MCF 10A (cell line): ENCODE measurements around the gene KIAA2012. TPM values are rescaled to one million over a fixed set of nuclear protein-coding genes. Genes with fewer than 3 reads are reported as not detected.

Experiments
- BruUV-seq: library from RNA; stranded (reverse); fragments of 400-500 nt; replicated peaks from 2 replicates; lab custom pipeline; 2021; lab: Mats Ljungman, UMichigan
- CTCF ChIA-PET: fragments of 300-600 bp; sonication (Branson Sonifier 250); formaldehyde crosslinking; extraction: SDS; loops from one replicate; lab custom pipeline; 2021; ENCODE audit warnings: antibody characterized with exemption, inconsistent platforms; lab: Yijun Ruan, JAX
- POLR2A ChIA-PET: fragments of 300-600, 350-650 bp; sonication (Branson Sonifier 250); formaldehyde crosslinking; extraction: SDS; loops from one replicate; lab custom pipeline; 2020; ENCODE audit warnings: antibody characterized with exemption, inconsistent platforms; lab: Yijun Ruan, JAX
- DNase-seq: peaks from one replicate; pipeline ENCODE4 v3.0.0-alpha.2; 2018; ENCODE audit not compliant: unreplicated experiment
- H3K27ac Mint-ChIP-seq: one replicate; pipeline ENCODE4 v1.8.0; 2022; ENCODE audit warnings: mild to moderate bottlenecking, low read depth, mixed read lengths; ENCODE audit not compliant: unreplicated experiment
- H3K27me3 Mint-ChIP-seq: one replicate; pipeline ENCODE4 v1.8.0; 2022; ENCODE audit warnings: mixed read lengths; ENCODE audit not compliant: insufficient read depth, unreplicated experiment
- H3K36me3 Mint-ChIP-seq: one replicate; pipeline ENCODE4 v1.8.0; 2022; ENCODE audit warnings: mild to moderate bottlenecking, moderate library complexity, mixed read lengths; ENCODE audit not compliant: insufficient read depth, unreplicated experiment
- H3K4me1 Mint-ChIP-seq: one replicate; pipeline ENCODE4 v1.8.0; 2022; ENCODE audit warnings: mixed read lengths; ENCODE audit not compliant: insufficient read depth, unreplicated experiment
- H3K4me3 Mint-ChIP-seq: one replicate; pipeline ENCODE4 v1.8.0; 2022; ENCODE audit warnings: mild to moderate bottlenecking, moderate library complexity, mixed read lengths; ENCODE audit not compliant: unreplicated experiment
- H3K9me3 Mint-ChIP-seq: one replicate; pipeline ENCODE4 v1.8.0; 2022; ENCODE audit warnings: mixed read lengths; ENCODE audit not compliant: unreplicated experiment
- intact Hi-C: fragments of 100-400 bp; cut with micrococcal nuclease; formaldehyde crosslinking; loops from 2 replicates; pipeline ENCODE4 v1.14.1; 2022
- total RNA-seq: library from RNA; stranded (reverse); gene quantifications from 2 replicates; pipeline ENCODE4 v1.2.3, GENCODE V29; 2022
- TF ChIP-seq, protein P1 (sequence below): fragments of 200-600 bp; IDR thresholded peaks from one replicate; pipeline ENCODE4 v1.8.0; 2022; ENCODE audit warnings: antibody characterized with exemption, mild to moderate bottlenecking; ENCODE audit not compliant: unreplicated experiment

Gene KIAA2012
- total RNA-seq, 1 experiment from 2014 or later = not detected

DNA sequence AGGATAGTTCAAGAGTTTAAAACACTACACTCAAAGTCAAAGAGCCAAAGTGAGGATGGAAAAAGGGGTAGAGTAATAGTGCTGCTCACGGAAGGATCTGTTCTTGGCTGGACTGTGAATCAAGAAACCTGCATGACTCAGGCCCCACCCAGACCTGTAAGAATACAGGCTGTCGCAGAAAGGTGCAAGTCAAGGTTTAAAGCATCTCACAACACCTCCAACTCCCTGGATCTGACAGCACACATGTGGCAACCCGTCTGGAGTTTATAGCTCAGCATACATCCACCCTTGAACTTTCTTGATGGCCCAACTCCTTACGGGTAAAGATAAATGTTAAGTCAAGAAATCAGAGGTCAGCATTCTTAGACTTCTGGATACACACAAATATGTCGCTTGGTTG is 6.3 kb downstream of the KIAA2012 start:
- Mint-ChIP-seq H3K27ac (no peak overlapping the region), H3K4me3 (no peak overlapping the region), H3K27me3 (no peaks in the 10 kb centered on the region), H3K9me3 (no peaks in the 10 kb centered on the region), H3K36me3 (no peaks in the 10 kb centered on the region), H3K4me1 (no peaks in the 10 kb centered on the region)
- TF ChIP-seq, protein P1, sequence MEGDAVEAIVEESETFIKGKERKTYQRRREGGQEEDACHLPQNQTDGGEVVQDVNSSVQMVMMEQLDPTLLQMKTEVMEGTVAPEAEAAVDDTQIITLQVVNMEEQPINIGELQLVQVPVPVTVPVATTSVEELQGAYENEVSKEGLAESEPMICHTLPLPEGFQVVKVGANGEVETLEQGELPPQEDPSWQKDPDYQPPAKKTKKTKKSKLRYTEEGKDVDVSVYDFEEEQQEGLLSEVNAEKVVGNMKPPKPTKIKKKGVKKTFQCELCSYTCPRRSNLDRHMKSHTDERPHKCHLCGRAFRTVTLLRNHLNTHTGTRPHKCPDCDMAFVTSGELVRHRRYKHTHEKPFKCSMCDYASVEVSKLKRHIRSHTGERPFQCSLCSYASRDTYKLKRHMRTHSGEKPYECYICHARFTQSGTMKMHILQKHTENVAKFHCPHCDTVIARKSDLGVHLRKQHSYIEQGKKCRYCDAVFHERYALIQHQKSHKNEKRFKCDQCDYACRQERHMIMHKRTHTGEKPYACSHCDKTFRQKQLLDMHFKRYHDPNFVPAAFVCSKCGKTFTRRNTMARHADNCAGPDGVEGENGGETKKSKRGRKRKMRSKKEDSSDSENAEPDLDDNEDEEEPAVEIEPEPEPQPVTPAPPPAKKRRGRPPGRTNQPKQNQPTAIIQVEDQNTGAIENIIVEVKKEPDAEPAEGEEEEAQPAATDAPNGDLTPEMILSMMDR = no peak
- DNase-seq = no peak
- ChIA-PET POLR2A (no interaction called here), CTCF (interaction anchor here (1.2 kb wide), 1 partner anchor 9 kb away, joined by 3 read pairs; no protein-coding TSS in a partner anchor)
- no TSS peak for BruUV-seq
- intact Hi-C loops = no loop called here

DNA sequence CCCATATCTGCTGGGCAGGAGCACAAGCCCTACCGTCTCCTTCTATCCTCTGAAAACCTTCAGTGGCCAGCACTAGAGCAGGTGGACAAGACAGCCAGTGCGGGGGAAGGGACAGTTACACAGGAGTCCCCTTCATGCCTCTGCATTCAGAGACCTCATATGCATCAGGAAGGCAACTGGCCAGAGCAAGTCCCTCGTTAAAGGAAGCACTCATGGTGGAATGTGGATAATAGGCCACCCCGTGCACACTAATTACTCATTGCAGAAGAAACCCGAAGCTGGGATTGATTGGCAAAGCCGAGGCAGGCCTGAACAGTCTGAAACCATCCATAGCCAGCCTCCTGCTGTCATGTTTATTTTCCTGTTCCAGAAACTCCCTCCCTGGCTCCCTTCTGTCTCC is 11.2 kb downstream of the KIAA2012 start:
- Mint-ChIP-seq H3K27ac (no peak overlapping the region), H3K4me1 (no peaks in the 10 kb centered on the region), H3K27me3 (no peaks in the 10 kb centered on the region), H3K9me3 (no peaks in the 10 kb centered on the region), H3K4me3 (no peak overlapping the region), H3K36me3 (no peaks in the 10 kb centered on the region)
- TF ChIP-seq, protein P1 = no peak
- POLR2A ChIA-PET = no interaction called here
- intact Hi-C loops = no loop called here
- no peak for DNase-seq
- BruUV-seq = no TSS peak
- CTCF ChIA-PET = no interaction called here

DNA sequence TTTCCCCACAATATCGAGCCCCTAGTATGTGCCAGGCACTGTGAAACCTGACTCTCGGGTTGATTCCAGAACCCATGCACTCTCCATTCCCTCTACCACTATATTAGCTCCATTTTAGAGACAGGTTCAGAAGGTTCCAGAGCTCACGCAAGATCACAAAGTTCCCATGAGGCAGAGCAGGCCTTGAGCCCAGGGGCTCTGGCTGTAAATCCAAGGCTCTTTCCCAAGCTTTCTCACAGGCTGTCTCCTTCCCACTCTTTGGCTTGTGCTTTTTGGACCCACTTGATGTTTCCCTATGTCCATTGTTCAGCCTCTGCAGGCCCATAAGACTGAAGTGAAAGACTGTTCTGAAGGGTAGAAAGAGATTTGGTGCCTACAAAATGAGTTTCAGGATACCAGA is 15.7 kb downstream of the KIAA2012 start:
- Mint-ChIP-seq H3K27me3 (no peaks in the 10 kb centered on the region), H3K4me3 (no peak overlapping the region), H3K4me1 (no peaks in the 10 kb centered on the region), H3K27ac (no peak overlapping the region), H3K36me3 (no peaks in the 10 kb centered on the region), H3K9me3 (no peaks in the 10 kb centered on the region)
- CTCF ChIA-PET = interaction anchor here (1.0 kb wide), 1 partner anchor 9 kb away, joined by 3 read pairs; no protein-coding TSS in a partner anchor
- POLR2A ChIA-PET = no interaction called here
- no peak for DNase-seq
- intact Hi-C loops = no loop called here
- TF ChIP-seq, protein P1 = no peak
- BruUV-seq = no TSS peak

DNA sequence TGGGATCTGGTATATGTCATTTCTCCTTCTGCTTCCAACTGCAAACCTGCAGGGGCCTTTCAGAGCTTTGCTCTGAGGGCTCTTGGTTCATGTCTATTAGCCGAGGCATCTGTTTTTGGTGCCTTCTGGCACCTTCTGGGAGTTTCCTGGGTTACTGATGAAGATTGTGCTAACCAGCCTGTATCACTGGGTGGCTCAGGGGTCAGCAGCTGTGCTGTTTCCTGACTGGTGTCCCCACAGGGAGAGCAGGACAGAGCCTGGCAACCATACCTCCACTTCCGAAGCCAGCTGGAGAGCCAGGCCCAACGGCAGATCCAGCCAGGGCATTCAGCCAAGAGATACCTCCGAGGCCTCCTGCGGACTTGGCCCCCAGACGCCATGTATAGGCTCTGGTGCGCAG is 17.5 kb downstream of the KIAA2012 start:
- intact Hi-C loops = no loop called here
- CTCF ChIA-PET = no interaction called here
- Mint-ChIP-seq H3K9me3 (no peaks in the 10 kb centered on the region), H3K27me3 (no peaks in the 10 kb centered on the region), H3K4me1 (no peaks in the 10 kb centered on the region), H3K4me3 (no peak overlapping the region), H3K27ac (no peak overlapping the region), H3K36me3 (no peaks in the 10 kb centered on the region)
- DNase-seq = no peak
- POLR2A ChIA-PET = no interaction called here
- TF ChIP-seq, protein P1 = no peak
- no TSS peak for BruUV-seq
